Activated CD4-positive, alpha-beta memory T cell treated with anti-CD3 and anti-CD28 coated beads for 36 hours (primary cell): Measurements from ENCODE around the gene CHERP. TPM values are rescaled to one million over a fixed set of nuclear protein-coding genes. Genes with fewer than 3 reads are reported as not detected.
"Not testable (repeated sequence)": the region's sequence is repeated elsewhere in the genome, so short reads cannot be mapped to it uniquely, and the experiment has no call there.

ENCODE experiments used
- CTCF ChIA-PET: fragments of 350-600 bp; sonication (Branson Sonifier 250); formaldehyde crosslinking; loops from one replicate; lab custom pipeline; 2021; ENCODE audit warnings: antibody characterized with exemption, inconsistent platforms; lab: Charles Lee
- POLR2A ChIA-PET: fragments of 350-600 bp; sonication (Branson Sonifier 250); formaldehyde crosslinking; loops from one replicate; lab custom pipeline; 2021; ENCODE audit warnings: antibody characterized with exemption; lab: Charles Lee
- DNase-seq: peaks from one replicate; pipeline ENCODE4 v3.0.0-alpha.2; 2020
- H3K27ac Mint-ChIP-seq: one replicate; pipeline ENCODE4 v1.8.0; 2021; ENCODE audit warnings: mixed read lengths
- H3K27me3 Mint-ChIP-seq: one replicate; pipeline ENCODE4 v1.8.0; 2021; ENCODE audit warnings: mixed read lengths
- H3K36me3 Mint-ChIP-seq: one replicate; pipeline ENCODE4 v1.8.0; 2021; ENCODE audit warnings: mixed read lengths
- H3K4me1 Mint-ChIP-seq: one replicate; pipeline ENCODE4 v1.8.0; 2021; ENCODE audit warnings: low read depth, mixed read lengths
- H3K4me3 Mint-ChIP-seq: one replicate; pipeline ENCODE4 v1.8.0; 2021; ENCODE audit warnings: mild to moderate bottlenecking, mixed read lengths
- H3K9me3 Mint-ChIP-seq: one replicate; pipeline ENCODE4 v1.8.0; 2021; ENCODE audit warnings: mixed read lengths
- intact Hi-C: fragments of 100-400 bp; cut with micrococcal nuclease; formaldehyde crosslinking; loops from one replicate; pipeline ENCODE4 v1.15.1; 2023
- total RNA-seq, 2 experiments: library from RNA; stranded (reverse); gene quantifications; one replicate each; pipeline ENCODE4 v1.2.3, GENCODE V29; 2021

CHERP gene
- total RNA-seq, 2 experiments from 2014 or later = 50.8 TPM

GRCh38 chr19:16512611-16513010 is 29.6 kb downstream of the CHERP start:
- H3K36me3 Mint-ChIP-seq, H3K4me1 Mint-ChIP-seq, H3K27ac Mint-ChIP-seq, CTCF ChIA-PET, intact Hi-C loops, DNase-seq, H3K9me3 Mint-ChIP-seq, H3K27me3 Mint-ChIP-seq, POLR2A ChIA-PET, H3K4me3 Mint-ChIP-seq: not testable (repeated sequence)

- Mint-ChIP-seq H3K27me3 (no peaks in the 10 kb centered on the region), H3K4me3 (no peak overlapping the region), H3K36me3 (peaks cover 8% of the 10 kb centered on the region), H3K4me1 (no peaks in the 10 kb centered on the region), H3K27ac (no peak overlapping the region), H3K9me3 (no peaks in the 10 kb centered on the region)
- ChIA-PET CTCF (no interaction called here), POLR2A (no interaction called here)
- no peak for DNase-seq
- intact Hi-C loops = no loop called here
These were observed 32.8 kb downstream of the CHERP start for GRCh38 chr19:16509141-16510061.

GRCh38 chr19:16508546-16508945 is 33.7 kb downstream of the CHERP start:
- no peak for DNase-seq
- Mint-ChIP-seq H3K27ac (no peak overlapping the region), H3K4me1 (no peaks in the 10 kb centered on the region), H3K4me3 (no peak overlapping the region), H3K27me3 (no peaks in the 10 kb centered on the region), H3K36me3 (peaks cover 10% of the 10 kb centered on the region), H3K9me3 (no peaks in the 10 kb centered on the region)
- ChIA-PET CTCF (no interaction called here), POLR2A (no interaction called here)
- intact Hi-C loops = no loop called here

- H3K27me3 Mint-ChIP-seq = no peaks in the 10 kb centered on the region
- no peak overlapping the region for H3K4me3 Mint-ChIP-seq
- DNase-seq = no peak
- ChIA-PET POLR2A (no interaction called here), CTCF (no interaction called here)
- H3K4me1 Mint-ChIP-seq = peaks cover 5% of the 10 kb centered on the region
- H3K36me3 Mint-ChIP-seq = peaks cover 10% of the 10 kb centered on the region
- intact Hi-C loops = no loop called here
- H3K27ac Mint-ChIP-seq = no peak overlapping the region
- H3K9me3 Mint-ChIP-seq = no peaks in the 10 kb centered on the region
These were observed 35.3 kb downstream of the CHERP start for GRCh38 chr19:16506961-16507360.

- H3K27me3 Mint-ChIP-seq, DNase-seq, H3K4me3 Mint-ChIP-seq, H3K27ac Mint-ChIP-seq, H3K9me3 Mint-ChIP-seq, CTCF ChIA-PET, H3K4me1 Mint-ChIP-seq, intact Hi-C loops, POLR2A ChIA-PET: not testable (repeated sequence)
- H3K36me3 Mint-ChIP-seq = peaks cover 12% of the 10 kb centered on the region
These were observed 36.1 kb downstream of the CHERP start for GRCh38 chr19:16506161-16506560.

- peaks cover 5% of the 10 kb centered on the region for H3K4me1 Mint-ChIP-seq
- ChIA-PET POLR2A (interaction anchor here (1.1 kb wide), 1 partner anchor 124 kb away, joined by 3 read pairs; the partner anchor contains the start of gene MED26), CTCF (no interaction called here)
- peaks cover 9% of the 10 kb centered on the region for H3K36me3 Mint-ChIP-seq
- H3K27me3 Mint-ChIP-seq = no peaks in the 10 kb centered on the region
- intact Hi-C loops = no loop called here
- no peak overlapping the region for H3K27ac Mint-ChIP-seq
- H3K4me3 Mint-ChIP-seq = no peak overlapping the region
- no peaks in the 10 kb centered on the region for H3K9me3 Mint-ChIP-seq
- no peak for DNase-seq
These were observed 38.0 kb downstream of the CHERP start for GRCh38 chr19:16504271-16504670.

- no peak for DNase-seq
- CTCF ChIA-PET = interaction anchor here (0.7 kb wide), 1 partner anchor 56 kb away, joined by 4 read pairs; no protein-coding TSS in a partner anchor
- POLR2A ChIA-PET = no interaction called here
- Mint-ChIP-seq H3K4me1 (peaks cover 17% of the 10 kb centered on the region), H3K4me3 (no peak overlapping the region), H3K27ac (no peak overlapping the region), H3K27me3 (no peaks in the 10 kb centered on the region), H3K36me3 (peaks cover 4% of the 10 kb centered on the region), H3K9me3 (no peaks in the 10 kb centered on the region)
- intact Hi-C loops = loop anchor here (2.0 to 5.0 kb wide), 2 partner anchors 25 to 89 kb away; no protein-coding TSS in a partner anchor
These were observed 44.4 kb downstream of the CHERP start for GRCh38 chr19:16497837-16498236.

- CTCF ChIA-PET = interaction anchor here (1.0 kb wide), 1 partner anchor 29 kb away, joined by 3 read pairs; no protein-coding TSS in a partner anchor
- Mint-ChIP-seq H3K27me3 (no peaks in the 10 kb centered on the region), H3K4me1 (peaks cover 17% of the 10 kb centered on the region), H3K4me3 (peak overlapping the region; percentile 93), H3K27ac (no peak overlapping the region), H3K36me3 (peaks cover 4% of the 10 kb centered on the region), H3K9me3 (no peaks in the 10 kb centered on the region)
- POLR2A ChIA-PET = interaction anchor here (1.5 kb wide), 1 partner anchor 131 kb away, joined by 4 read pairs; the partner anchor contains the start of gene MED26
- intact Hi-C loops = loop anchor here (2.0 to 5.0 kb wide), 2 partner anchors 24 to 90 kb away; no protein-coding TSS in a partner anchor
- DNase-seq = no peak
These were observed 45.2 kb downstream of the CHERP start for GRCh38 chr19:16497042-16497441.

- Mint-ChIP-seq H3K27me3 (no peaks in the 10 kb centered on the region), H3K4me1 (peaks cover 17% of the 10 kb centered on the region), H3K4me3 (peak overlapping the region; percentile 93), H3K9me3 (no peaks in the 10 kb centered on the region), H3K27ac (no peak overlapping the region), H3K36me3 (peaks cover 4% of the 10 kb centered on the region)
- intact Hi-C loops = loop anchor here (1.0 to 5.0 kb wide), 6 partner anchors 24 to 299 kb away; partner anchors contain the start of genes AP1M1, CHERP and MED26
- no peak for DNase-seq
- ChIA-PET POLR2A (interaction anchor here (1.2 to 1.5 kb wide), 3 partner anchors 88 to 132 kb away, joined by 3 to 4 read pairs (median 3); partner anchors contain the start of gene MED26), CTCF (interaction anchor here (1.0 kb wide), 1 partner anchor 28 kb away, joined by 3 read pairs; no protein-coding TSS in a partner anchor)
These were observed 45.6 kb downstream of the CHERP start for GRCh38 chr19:16496613-16496983.

GRCh38 chr19:16495982-16496612 is 46.1 kb downstream of the CHERP start, which contains the start of the genes C19orf44 and CALR3:
Gene C19orf44 (plus strand): TSS chr19:16496394. CDS start chr19:16500793, 4,399 bp downstream.
Gene CALR3 (minus strand): TSS chr19:16496167. CDS start chr19:16496129, 38 bp downstream.
- Mint-ChIP-seq H3K27me3 (no peaks in the 10 kb centered on the region), H3K27ac (peak within 1 kb of the TSS; percentile 74), H3K9me3 (no peaks in the 10 kb centered on the region), H3K4me3 (peak within 1 kb of the TSS; percentile 93), H3K4me1 (peaks cover 17% of the 10 kb centered on the region), H3K36me3 (peaks cover 1% of the 10 kb centered on the region)
- ChIA-PET CTCF (interaction anchor here (0.5 to 1.0 kb wide), 2 partner anchors 28 to 312 kb away, joined by 3 read pairs; no protein-coding TSS in a partner anchor), POLR2A (interaction anchor here (1.2 to 1.5 kb wide), 3 partner anchors 89 to 132 kb away, joined by 3 to 4 read pairs (median 3); partner anchors contain the start of gene MED26)
- DNase-seq = peak; percentile 99
- intact Hi-C loops = loop anchor here (1.0 to 5.0 kb wide), 6 partner anchors 23 to 299 kb away; partner anchors contain the start of genes AP1M1, CHERP and MED26

GRCh38 chr19:16486476-16486875 is 55.8 kb downstream of the CHERP start:
- H3K4me3 Mint-ChIP-seq, H3K36me3 Mint-ChIP-seq, DNase-seq, H3K4me1 Mint-ChIP-seq, H3K27ac Mint-ChIP-seq, POLR2A ChIA-PET, H3K9me3 Mint-ChIP-seq, intact Hi-C loops, H3K27me3 Mint-ChIP-seq: not testable (repeated sequence)
- CTCF ChIA-PET = interaction anchor here (0.7 to 0.9 kb wide), 2 partner anchors 31 to 46 kb away, joined by 3 read pairs; no protein-coding TSS in a partner anchor
